Renal cortical epithelial cell (primary cell): ENCODE measurements around the gene TAF1C. TPM values are rescaled to one million over a fixed set of nuclear protein-coding genes. Genes with fewer than 3 reads are reported as not detected.
"Not testable (repeated sequence)": the region's sequence is repeated elsewhere in the genome, so short reads cannot be mapped to it uniquely, and the experiment has no call there.

ENCODE experiments used
- DNase-seq: peaks from one replicate; pipeline ENCODE4 v3.0.0-alpha.2; 2011; ENCODE audit warnings: low read depth
- total RNA-seq: library from RNA; depleted of rRNA; stranded (reverse); fragments of >200 nt; gene quantifications from 2 replicates; pipeline ENCODE4 v1.2.3, GENCODE V29; 2014

TAF1C gene
- 11.1 and 24.5 TPM in 2 replicates for total RNA-seq

- peak; percentile 88 for DNase-seq
These were observed at the start of gene TAF1C for GRCh38 chr16:84186685-84187437. Gene TAF1C, minus strand, starts transcription at chr16:84187057. Its CDS starts 2,069 bp downstream, at chr16:84184988.

GRCh38 chr16:84234321-84235241, 47.7 kb upstream of the TAF1C start:
- DNase-seq: no peak

GRCh38 chr16:84233748-84234147, 46.9 kb upstream of the TAF1C start:
- no peak for DNase-seq

GRCh38 chr16:84232969-84233368, 46.1 kb upstream of the TAF1C start:
- DNase-seq: no peak

GRCh38 chr16:84232060-84232459, 45.2 kb upstream of the TAF1C start:
- no peak for DNase-seq

- no peak for DNase-seq
These were observed 42.6 kb upstream of the TAF1C start for GRCh38 chr16:84229471-84229870.

GRCh38 chr16:84228256-84228838, 41.5 kb upstream of the TAF1C start:
- peak; percentile 89 for DNase-seq

- no peak for DNase-seq
These were observed 40.7 kb upstream of the TAF1C start for GRCh38 chr16:84227548-84227947.

GRCh38 chr16:84226026-84226425, 39.2 kb upstream of the TAF1C start:
- DNase-seq: no peak

- no peak for DNase-seq
These were observed 38.7 kb upstream of the TAF1C start for GRCh38 chr16:84225571-84225970.

GRCh38 chr16:84225126-84225525, 38.3 kb upstream of the TAF1C start:
- no peak for DNase-seq

- DNase-seq: no peak
These were observed 37.7 kb upstream of the TAF1C start for GRCh38 chr16:84224554-84224953.

- DNase-seq: peak; percentile 18
These were observed 36.6 kb upstream of the TAF1C start for GRCh38 chr16:84223456-84223855.

- DNase-seq: no peak
These were observed 34.0 kb upstream of the TAF1C start for GRCh38 chr16:84220851-84221250.

GRCh38 chr16:84218956-84219355, 32.1 kb upstream of the TAF1C start:
- no peak for DNase-seq

- DNase-seq: no peak
These were observed 31.4 kb upstream of the TAF1C start for GRCh38 chr16:84218176-84218823.

GRCh38 chr16:84216144-84216543, 29.3 kb upstream of the TAF1C start:
- DNase-seq: not testable (repeated sequence)

GRCh38 chr16:84215531-84215930, 28.7 kb upstream of the TAF1C start:
- DNase-seq: no peak

GRCh38 chr16:84214451-84215066, 27.7 kb upstream of the TAF1C start:
- DNase-seq: no peak

- DNase-seq: no peak
These were observed 25.8 kb upstream of the TAF1C start for GRCh38 chr16:84212631-84213030.

GRCh38 chr16:84212154-84212553, 25.3 kb upstream of the TAF1C start:
- DNase-seq: no peak
